Ammon's horn (tissue), 1 donor: ENCODE data around the gene PRSS36.
"Not testable (repeated sequence)": the region's sequence is repeated elsewhere in the genome, so short reads cannot be mapped to it uniquely, and the experiment has no call there.

Experiments used
- DNase-seq: peaks from one replicate; pipeline ENCODE4 v3.0.0-alpha.2; 2016; ENCODE audit warnings: low spot score

The PRSS36 gene

GRCh38 chr16:31141489-31142108 lies 8.3 kb downstream of the PRSS36 start:
- DNase-seq: no peak

GRCh38 chr16:31141071-31141469 lies 8.8 kb downstream of the PRSS36 start:
- DNase-seq: not testable (repeated sequence)

DNA sequence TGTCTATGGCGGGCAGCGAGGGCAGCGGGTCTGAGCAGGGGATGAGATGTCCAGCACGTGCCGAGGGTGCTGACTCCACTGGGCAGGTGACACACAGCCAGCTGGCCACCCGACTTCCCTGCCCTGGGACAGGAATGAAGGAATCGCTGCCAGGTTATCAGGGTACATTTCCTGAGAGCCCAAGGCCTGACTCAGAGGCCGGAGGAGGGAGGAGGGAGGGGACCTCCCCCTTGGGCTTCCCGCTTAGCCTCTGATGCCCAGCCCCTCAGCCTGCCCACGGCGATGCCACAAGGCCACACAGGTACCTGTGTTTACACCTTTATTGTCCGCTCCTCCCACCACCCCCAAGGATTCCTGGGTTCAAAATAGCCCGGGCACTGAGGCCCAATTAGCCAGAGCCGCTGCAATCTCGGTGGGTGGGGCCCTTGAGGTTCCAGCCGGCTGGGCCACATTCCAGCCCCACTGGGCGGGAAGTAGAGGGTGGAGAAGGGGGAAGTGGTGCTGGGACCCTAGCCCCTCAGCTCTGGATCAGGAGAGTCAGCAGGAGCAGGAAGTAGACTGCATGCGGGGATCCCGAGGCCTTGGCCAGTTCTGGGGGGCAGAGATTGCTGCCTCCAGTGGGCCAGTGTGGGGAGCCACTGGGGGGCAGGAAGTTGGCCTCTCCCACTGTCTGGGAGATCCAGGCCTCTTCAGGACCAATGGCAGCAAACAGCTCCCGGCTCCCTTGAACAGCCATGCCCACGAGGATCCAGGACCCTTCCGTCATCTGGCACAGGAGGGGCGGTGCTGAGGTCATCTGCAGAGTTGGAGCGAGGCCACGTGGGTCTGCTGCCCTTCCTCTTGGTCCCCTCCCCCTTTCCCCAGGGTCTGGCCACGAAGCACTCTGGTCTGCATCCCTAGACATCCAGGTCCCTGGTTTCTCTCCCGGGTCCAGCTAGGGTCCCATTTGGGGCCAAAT lies 11.0 kb downstream of the PRSS36 start:
- DNase-seq: no peak

DNA sequence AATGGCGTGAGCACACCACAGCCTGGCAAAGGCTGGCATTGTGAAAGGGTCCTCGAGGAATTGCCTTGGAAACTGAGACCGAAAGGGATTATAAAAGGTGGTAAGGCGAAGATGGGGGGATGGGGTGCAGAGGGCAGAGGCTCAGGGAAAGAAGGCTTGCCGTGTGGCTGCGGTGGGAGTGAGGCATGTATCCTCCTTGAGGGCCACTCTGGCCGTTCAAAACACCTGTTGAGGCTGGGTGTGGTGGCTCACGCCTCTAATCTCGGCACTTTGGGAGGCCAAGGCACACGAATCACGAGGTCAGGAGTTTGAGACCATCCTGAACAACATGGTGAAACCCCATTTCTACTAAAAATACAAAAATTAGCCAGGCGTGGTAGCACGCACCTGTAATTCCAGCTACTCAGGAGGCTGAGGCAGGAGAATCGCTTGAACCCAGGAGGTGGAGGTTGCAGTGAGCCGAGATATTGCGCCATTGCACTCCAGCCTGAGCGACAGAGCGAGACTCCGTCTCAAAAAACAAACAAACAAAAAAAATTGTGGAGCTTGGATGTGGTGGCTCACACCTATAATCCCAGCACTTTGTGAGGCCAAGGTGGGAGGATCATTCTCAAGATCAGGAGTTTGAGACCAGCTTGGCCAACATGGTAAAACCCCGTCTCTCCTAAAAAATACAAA lies 12.9 kb downstream of the PRSS36 start:
- DNase-seq: not testable (repeated sequence)

DNA sequence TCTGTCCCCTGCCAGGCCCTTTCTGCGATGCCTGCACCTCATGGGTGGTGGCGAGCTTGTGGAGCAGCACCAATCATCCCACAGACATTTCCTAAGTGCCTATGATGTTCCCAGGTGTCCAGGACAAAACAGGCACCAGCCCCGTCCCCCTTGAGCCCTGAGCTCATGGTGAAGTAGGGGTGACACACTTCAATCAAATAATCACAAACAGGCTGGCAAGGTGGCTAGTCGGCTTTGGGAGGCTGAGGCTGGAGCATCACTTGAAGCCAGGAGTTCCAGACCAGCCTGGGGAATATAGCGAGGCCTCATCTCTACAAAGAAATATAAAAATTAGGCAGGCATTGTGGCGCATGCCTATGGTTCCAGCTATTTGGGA lies 13.6 kb downstream of the PRSS36 start:
- DNase-seq: no peak

- DNase-seq: no peak
These were observed 14.2 kb downstream of the PRSS36 start, which contains the start of gene PRSS8 for GRCh38 chr16:31135535-31136286. PRSS8 (minus strand) TSS chr16:31135727; CDS start chr16:31135498, 229 bp downstream.

DNA sequence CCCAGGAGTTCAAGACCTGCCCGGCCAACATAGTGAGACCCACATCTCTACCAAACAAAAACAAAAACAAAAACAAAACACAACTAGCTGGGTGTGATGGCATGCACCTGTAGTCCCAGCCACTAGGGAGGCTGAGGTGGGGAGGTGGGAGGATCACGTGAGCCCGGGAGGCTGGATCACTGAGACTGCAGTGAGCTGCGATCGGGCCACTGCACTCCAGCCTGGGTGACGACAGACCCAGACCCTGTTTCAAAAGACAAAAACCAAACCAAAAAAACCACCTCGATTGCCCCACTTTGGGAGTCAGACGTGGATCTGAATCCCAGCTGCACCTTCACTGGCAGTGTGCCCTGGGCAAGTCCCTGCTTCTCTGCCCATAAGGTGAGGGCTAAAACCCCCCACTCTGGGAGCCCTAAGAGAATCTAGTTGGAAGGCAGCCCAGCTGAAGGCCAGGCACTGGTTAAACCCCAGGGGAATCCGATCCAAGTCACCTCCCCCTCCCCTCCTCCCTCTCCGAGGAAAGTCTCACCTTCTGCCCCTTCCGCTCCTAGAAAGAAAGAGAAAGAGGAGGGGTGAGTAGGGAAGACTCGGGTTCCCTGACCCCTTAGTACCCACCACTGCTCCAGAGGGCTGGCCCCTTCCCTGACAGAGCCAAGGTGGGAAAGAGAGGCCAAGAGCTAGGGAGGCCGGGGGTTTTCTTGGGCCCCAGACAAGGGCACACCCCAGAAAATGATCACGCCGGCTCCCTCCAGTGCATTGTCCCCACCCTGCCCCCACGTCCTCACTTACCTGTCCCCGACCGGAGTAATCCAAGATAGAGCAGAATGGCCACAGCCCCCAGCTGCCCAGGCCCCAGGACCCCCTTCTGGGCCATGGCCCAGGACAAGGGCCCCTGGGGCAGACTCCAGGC lies 15.0 kb downstream of the PRSS36 start:
- DNase-seq: no peak

DNA sequence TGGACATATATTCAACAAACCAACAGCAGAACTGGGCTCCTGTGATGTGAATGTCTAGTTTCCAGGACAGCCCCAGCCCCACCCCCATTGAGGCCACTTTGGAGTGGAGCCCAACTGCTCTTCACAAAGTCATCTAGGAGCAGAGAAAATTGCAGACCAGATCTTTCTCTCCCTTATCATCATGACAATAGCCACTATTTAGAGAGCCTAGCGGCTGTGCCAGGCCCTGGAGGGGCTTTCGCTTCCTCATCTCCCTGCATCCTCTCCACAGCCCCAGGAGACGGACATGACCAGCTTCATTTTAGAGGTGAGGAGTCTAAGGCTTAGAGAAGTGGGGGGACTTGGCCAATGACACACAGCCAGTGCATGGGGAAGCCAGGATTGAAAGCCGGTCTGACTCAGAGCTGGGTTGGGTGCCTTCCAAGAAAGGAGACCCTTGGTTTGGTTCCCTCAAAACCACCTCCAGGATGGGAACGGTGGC lies 15.7 kb downstream of the PRSS36 start:
- no peak for DNase-seq

- no peak for DNase-seq
These were observed 16.8 kb downstream of the PRSS36 start for GRCh38 chr16:31133046-31133501.

DNA sequence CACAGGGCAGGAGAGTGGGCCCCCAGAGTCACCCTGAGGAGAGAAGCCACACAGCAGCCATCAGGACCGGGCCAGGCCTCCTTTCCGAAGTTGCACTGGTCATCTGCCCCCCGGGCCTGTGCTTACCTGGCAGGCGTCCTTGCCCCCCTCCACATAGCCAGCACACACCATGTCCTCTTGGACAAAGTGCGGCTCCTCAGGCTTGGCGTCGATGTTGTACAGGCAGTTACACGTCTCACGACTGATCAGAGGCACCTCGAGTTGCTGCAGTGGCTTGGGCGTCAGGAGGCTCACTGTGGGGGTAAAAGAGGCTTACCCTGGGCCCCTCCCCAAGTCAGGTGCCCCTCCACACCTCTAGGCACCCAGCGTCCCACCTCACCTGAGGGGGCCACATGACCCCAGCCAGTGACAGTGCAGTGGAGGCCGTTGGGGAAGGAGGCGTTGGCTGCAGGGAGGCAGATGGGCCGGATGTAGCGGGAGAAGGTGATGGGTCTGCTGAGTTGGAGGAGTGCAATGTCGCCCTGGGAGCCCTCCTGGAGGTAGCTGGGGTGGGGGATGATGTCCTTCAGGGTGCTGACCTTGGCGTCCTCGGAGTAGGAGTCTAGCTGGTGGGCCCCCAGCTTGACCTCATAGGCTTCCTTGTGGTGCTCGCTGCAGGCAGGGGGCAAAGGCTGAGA lies 17.4 kb downstream of the PRSS36 start:
- DNase-seq: no peak

GRCh38 chr16:31131841-31132271 lies 18.0 kb downstream of the PRSS36 start:
- DNase-seq: no peak

- DNase-seq: no peak
These were observed 18.4 kb downstream of the PRSS36 start for GRCh38 chr16:31131416-31131815.

- DNase-seq: no peak
These were observed 19.0 kb downstream of the PRSS36 start for GRCh38 chr16:31130899-31131298.

DNA sequence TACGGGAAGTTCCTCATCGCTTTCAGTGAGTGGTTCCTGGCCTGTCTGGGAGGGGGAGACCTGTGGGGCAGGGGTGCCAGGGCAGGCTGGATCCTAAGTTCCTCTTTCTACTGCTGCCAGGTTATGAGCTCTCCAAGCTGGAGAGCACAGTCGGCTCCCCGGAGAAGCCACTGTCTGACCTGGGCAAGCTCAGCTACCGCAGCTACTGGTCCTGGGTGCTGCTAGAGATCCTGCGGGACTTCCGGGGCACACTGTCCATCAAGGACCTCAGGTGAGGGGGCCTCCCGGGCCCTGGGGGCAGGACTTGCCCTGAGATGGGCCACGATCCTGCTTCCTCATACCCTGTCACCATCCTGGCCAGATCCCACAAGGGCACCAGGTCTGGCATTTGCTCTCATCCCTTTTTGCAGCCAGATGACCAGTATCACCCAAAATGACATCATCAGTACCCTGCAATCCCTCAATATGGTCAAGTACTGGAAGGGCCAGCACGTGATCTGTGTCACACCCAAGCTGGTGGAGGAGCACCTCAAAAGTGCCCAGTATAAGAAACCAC lies 19.5 kb downstream of the PRSS36 start:
- no peak for DNase-seq

GRCh38 chr16:31129568-31130335 lies 20.1 kb downstream of the PRSS36 start:
- DNase-seq: no peak

DNA sequence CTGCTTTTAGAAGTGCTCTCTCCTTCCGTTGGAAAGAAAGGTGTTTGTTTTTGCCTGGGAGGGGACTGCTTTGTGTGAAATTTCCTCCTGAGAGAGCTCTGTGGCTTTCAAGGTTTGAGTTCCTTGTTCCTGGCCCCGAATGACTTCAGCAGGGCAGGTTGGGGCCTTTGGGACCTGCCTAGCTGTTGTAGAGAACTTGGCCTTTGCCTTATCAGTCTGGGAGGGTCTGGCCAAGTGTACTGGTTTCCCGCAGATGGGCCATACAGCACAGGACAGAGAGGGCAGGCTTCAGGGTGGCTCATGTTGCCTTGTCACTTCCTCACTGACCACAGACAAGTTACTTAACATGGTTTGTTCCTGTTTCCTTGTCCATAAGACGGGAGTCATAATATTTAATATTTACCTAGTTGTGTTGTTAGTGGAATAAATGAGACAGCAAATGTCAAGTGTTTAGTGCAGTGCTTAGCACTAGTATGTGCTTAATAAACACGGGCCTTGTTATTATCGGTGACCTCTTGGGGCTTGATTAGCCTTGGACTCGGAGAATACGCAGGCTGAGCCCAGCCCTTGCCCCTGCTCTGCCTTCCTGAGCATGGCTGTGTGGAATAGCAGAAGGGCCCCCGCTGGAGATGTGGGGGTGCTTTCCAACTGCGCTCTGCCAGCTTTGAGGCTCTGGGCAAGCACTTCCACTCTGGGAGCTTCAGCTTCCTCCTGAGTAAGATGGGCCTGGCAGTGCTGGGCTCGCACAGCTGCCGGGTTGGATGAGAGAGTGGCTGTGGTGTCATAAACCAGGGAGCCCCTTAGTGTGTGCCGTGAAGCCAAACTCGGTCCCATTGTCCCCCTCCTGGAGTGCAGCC lies 20.9 kb downstream of the PRSS36 start:
- peak; percentile 75 for DNase-seq

- DNase-seq: no peak
These were observed 22.7 kb downstream of the PRSS36 start for GRCh38 chr16:31127182-31127581.

GRCh38 chr16:31125844-31126243 lies 24.0 kb downstream of the PRSS36 start:
- DNase-seq: no peak
